ENCODE results near the gene RPS27L. TPM values are rescaled to one million over a fixed set of nuclear protein-coding genes. Genes with fewer than 3 reads are reported as not detected.
A peak's percentile ranks its signal among the peaks of the same experiment; 100 is the strongest.
"Not testable (repeated sequence)": the region's sequence is repeated elsewhere in the genome, so short reads cannot be mapped to it uniquely, and the experiment has no call there.

Gene RPS27L
- total and polyA plus RNA-seq, 2 experiments from 2014 or later = 30.6 to 326 TPM

DNA sequence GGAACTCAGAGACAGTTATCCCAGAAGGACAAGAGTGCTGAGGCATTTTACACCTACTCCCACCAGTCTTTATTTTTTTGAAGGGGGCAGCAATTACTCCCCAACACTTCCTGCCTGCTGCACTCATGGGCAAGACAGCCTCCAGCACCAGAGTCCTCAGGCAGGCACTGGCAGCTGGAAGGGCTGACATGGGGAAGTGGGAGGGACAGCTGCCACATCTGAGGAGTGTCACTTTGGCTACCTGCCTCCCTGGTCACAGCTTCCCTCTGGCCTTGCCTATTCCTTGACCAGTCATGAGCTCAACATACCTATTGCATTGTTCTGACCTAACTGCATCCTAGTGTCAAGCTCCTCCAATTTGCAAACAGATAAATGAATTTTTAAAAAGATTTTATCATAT, 45.8 kb downstream of the RPS27L start:
- Histone ChIP-seq H3K27me3 (no peaks in the 10 kb centered on the region), H3K9me3 (ENCODE audit: low read depth) (no peaks in the 10 kb centered on the region), H3K36me3 (no peaks in the 10 kb centered on the region), H3K4me3 (no peak overlapping the region), H3K4me1 (ENCODE audit: low read depth) (no peaks in the 10 kb centered on the region), H3K27ac (no peak overlapping the region)
- DNase-seq (ENCODE audit: low read depth in 1 of 2, low spot score in 1 of 2) = no peak
- TF ChIP-seq, protein P1, sequence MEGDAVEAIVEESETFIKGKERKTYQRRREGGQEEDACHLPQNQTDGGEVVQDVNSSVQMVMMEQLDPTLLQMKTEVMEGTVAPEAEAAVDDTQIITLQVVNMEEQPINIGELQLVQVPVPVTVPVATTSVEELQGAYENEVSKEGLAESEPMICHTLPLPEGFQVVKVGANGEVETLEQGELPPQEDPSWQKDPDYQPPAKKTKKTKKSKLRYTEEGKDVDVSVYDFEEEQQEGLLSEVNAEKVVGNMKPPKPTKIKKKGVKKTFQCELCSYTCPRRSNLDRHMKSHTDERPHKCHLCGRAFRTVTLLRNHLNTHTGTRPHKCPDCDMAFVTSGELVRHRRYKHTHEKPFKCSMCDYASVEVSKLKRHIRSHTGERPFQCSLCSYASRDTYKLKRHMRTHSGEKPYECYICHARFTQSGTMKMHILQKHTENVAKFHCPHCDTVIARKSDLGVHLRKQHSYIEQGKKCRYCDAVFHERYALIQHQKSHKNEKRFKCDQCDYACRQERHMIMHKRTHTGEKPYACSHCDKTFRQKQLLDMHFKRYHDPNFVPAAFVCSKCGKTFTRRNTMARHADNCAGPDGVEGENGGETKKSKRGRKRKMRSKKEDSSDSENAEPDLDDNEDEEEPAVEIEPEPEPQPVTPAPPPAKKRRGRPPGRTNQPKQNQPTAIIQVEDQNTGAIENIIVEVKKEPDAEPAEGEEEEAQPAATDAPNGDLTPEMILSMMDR (IDR thresholded peaks at IDR 0.05; ENCODE audit: low read depth, low read length) = no peak

- no peaks in the 10 kb centered on the region for H3K4me1 ChIP-seq (ENCODE audit: low read depth)
- H3K27ac ChIP-seq = no peak overlapping the region
- no peak overlapping the region for H3K4me3 ChIP-seq
- no peaks in the 10 kb centered on the region for H3K9me3 ChIP-seq (ENCODE audit: low read depth)
- H3K27me3 ChIP-seq = no peaks in the 10 kb centered on the region
- TF ChIP-seq, protein P1 (IDR thresholded peaks at IDR 0.05; ENCODE audit: low read depth, low read length) = no peak
- H3K36me3 ChIP-seq = no peaks in the 10 kb centered on the region
- no peak for DNase-seq (ENCODE audit: low read depth in 1 of 2, low spot score in 1 of 2)
These were observed 46.8 kb downstream of the RPS27L start for GRCh38 chr15:63110428-63111026.

DNA sequence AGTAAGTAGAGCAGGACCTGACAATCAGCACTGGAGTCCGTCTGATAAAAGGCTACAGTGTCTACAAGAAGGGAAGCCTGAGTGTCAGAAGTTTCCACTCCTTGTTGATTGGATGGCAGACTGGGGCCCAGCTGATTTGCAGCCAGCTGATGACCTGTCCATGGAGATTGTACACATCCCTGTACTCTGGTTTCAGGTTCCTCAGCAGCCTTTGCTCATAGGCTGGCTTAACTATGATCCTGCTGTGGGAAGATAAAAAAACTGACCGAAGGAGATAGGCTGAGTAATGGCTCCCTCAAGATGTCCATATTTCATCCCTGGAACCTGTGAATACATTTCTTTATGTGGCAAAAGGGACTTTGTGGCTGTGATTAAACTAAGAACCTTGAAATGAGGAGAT, 47.4 kb downstream of the RPS27L start:
- Histone ChIP-seq H3K27ac (no peak overlapping the region), H3K4me3 (no peak overlapping the region), H3K9me3 (ENCODE audit: low read depth) (no peaks in the 10 kb centered on the region), H3K4me1 (ENCODE audit: low read depth) (no peaks in the 10 kb centered on the region), H3K27me3 (no peaks in the 10 kb centered on the region), H3K36me3 (no peaks in the 10 kb centered on the region)
- peak in 1 of 2 donors; percentile 22 for DNase-seq (ENCODE audit: low read depth in 1 of 2, low spot score in 1 of 2)
- TF ChIP-seq, protein P1 (IDR thresholded peaks at IDR 0.05; ENCODE audit: low read depth, low read length) = no peak

GRCh38 chr15:63109498-63109897, 47.8 kb downstream of the RPS27L start:
- H3K27ac ChIP-seq = no peak overlapping the region
- no peak overlapping the region for H3K4me3 ChIP-seq
- DNase-seq (ENCODE audit: low read depth in 1 of 2, low spot score in 1 of 2) = no peak
- TF ChIP-seq, protein P1 (IDR thresholded peaks at IDR 0.05; ENCODE audit: low read depth, low read length) = no peak
- no peaks in the 10 kb centered on the region for H3K36me3 ChIP-seq
- no peaks in the 10 kb centered on the region for H3K9me3 ChIP-seq (ENCODE audit: low read depth)
- no peaks in the 10 kb centered on the region for H3K27me3 ChIP-seq
- no peaks in the 10 kb centered on the region for H3K4me1 ChIP-seq (ENCODE audit: low read depth)

DNA sequence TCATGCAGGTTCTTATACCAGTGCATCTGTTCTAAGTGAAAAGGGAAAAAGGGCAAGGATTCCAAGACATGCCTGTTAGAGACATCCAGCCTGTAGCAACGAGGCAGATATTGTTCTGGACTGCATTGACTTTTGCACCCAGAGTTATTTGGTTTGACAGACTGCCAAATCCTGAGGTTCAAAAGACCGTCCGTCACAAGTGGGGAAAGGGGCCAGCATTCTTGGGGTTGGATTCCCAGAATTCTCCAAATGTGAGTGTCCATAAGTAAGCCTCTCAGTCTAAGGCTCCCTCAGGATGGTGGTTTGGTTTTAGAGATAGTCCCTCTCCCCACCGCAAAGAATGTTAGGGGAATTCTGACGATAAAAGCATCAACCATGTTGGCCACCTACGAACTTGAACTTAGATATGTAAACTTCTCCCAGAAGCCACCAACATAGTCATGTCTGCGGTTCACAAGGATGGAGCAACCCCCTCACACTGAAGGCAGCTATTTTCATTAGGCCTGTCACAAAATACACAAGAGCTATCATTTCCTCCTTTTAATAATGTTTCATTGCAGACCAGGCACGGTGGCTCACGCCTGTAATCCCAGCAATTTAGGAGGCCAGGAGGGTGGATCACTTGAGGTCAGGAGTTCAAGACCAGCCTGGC, 49.3 kb downstream of the RPS27L start:
- no peaks in the 10 kb centered on the region for H3K9me3 ChIP-seq (ENCODE audit: low read depth)
- H3K4me3 ChIP-seq = no peak overlapping the region
- no peaks in the 10 kb centered on the region for H3K27me3 ChIP-seq
- TF ChIP-seq, protein P1 (IDR thresholded peaks at IDR 0.05; ENCODE audit: low read depth, low read length) = no peak
- peak in 1 of 2 donors; percentile 100 for DNase-seq (ENCODE audit: low read depth in 1 of 2, low spot score in 1 of 2)
- no peaks in the 10 kb centered on the region for H3K36me3 ChIP-seq
- no peak overlapping the region for H3K27ac ChIP-seq
- H3K4me1 ChIP-seq (ENCODE audit: low read depth) = no peaks in the 10 kb centered on the region

- H3K27me3 ChIP-seq; H3K9me3 ChIP-seq (ENCODE audit: low read depth); H3K36me3 ChIP-seq; H3K4me3 ChIP-seq; DNase-seq (ENCODE audit: low read depth in 1 of 2, low spot score in 1 of 2); H3K27ac ChIP-seq; H3K4me1 ChIP-seq (ENCODE audit: low read depth): not testable (repeated sequence)
These were observed 51.9 kb downstream of the RPS27L start for GRCh38 chr15:63105354-63105753.
